Loucy (cell line): ENCODE data around the gene SDR39U1.

Experiments
- CTCF ChIP-seq: fragments of 200-600 bp; sonication (generic); conservative IDR thresholded peaks from 2 replicates; pipeline ENCODE4 v1.5.1; 2014; ENCODE audit warnings: mild to moderate bottlenecking, antibody characterized with exemption, low read length
- EZH2phosphoT487 ChIP-seq: fragments of 200-600 bp; IDR thresholded peaks from 2 replicates; pipeline ENCODE4 v1.6.1; 2018; ENCODE audit warnings: antibody characterized with exemption, mild to moderate bottlenecking, moderate library complexity, borderline replicate concordance

- no peak for TF ChIP-seq CTCF
- TF ChIP-seq EZH2phosphoT487 = no peak
Observed at GRCh38 chr14:24426912-24427536, 15.6 kb downstream of the SDR39U1 start.
